Gastrocnemius medialis (tissue), 4 donors: ENCODE measurements around the gene SCUBE3. TPM values are rescaled to one million over a fixed set of nuclear protein-coding genes. Genes with fewer than 3 reads are reported as not detected.

Source experiments
- ATAC-seq, 2 donors: fragments of 150-250 bp; one replicate each; pipeline ENCODE4 v1.9.1; 2016
- DNase-seq, 2 donors: peaks; one replicate each; pipeline ENCODE4 v3.0.0-alpha.2; 2019
- H3K27ac ChIP-seq, 4 donors: fragments of 200-600 bp; sonication (generic); 1 replicate in 1 of 4; 2 replicates in 3 of 4; pipeline ENCODE4 v1.5.1; 2016 to 2018; ENCODE audit warnings: mild to moderate bottlenecking in 2 of 4, moderate library complexity in 1 of 4
- H3K27me3 ChIP-seq, 3 donors: fragments of 200-600 bp; sonication (generic) in 2 of 3; 1 replicate in 1 of 3; 2 replicates in 2 of 3; pipeline versions ENCODE4 v1.5.1 to v1.6.0; 2016 to 2019; ENCODE audit warnings: mild to moderate bottlenecking in 1 of 3, moderate library complexity in 1 of 3
- H3K36me3 ChIP-seq, 2 donors: fragments of 200-600 bp; sonication (generic) in 1 of 2; one replicate each; pipeline ENCODE4 v1.5.1; 2017 to 2018
- H3K4me1 ChIP-seq, 2 donors: fragments of 200-600 bp; sonication (generic) in 1 of 2; one replicate each; pipeline ENCODE4 v1.5.1; 2016 to 2017; ENCODE audit warnings: mild to moderate bottlenecking in 2 of 2
- H3K4me3 ChIP-seq, 4 donors: fragments of 200-600 bp; sonication (generic) in 3 of 4; 1 replicate in 1 of 4; 2 replicates in 3 of 4; pipeline ENCODE4 v1.5.1; 2016 to 2019; ENCODE audit warnings: mild to moderate bottlenecking in 2 of 4
- H3K9me3 ChIP-seq, 3 donors: fragments of 200-600 bp; sonication (generic) in 2 of 3; 1 replicate in 1 of 3; 2 replicates in 2 of 3; pipeline ENCODE4 v1.5.1; 2016 to 2019
- CTCF ChIP-seq, 5 experiments: fragments of 450-650 bp in 3 of 5; fragments of 200-600 bp in 2 of 5; sonication (generic) in 2 of 5; IDR thresholded peaks in 4 of 5; conservative IDR thresholded peaks in 1 of 5; 1 replicate in 4 of 5; 2 replicates in 1 of 5; pipeline ENCODE4 v1.5.1; 2016 to 2019; ENCODE audit warnings: antibody characterized with exemption in 5 of 5, mild to moderate bottlenecking in 3 of 5, moderate library complexity in 3 of 5
- POLR2A ChIP-seq, 2 donors: fragments of 450-650 bp; IDR thresholded peaks; one replicate each; pipeline ENCODE4 v1.6.1; 2017; ENCODE audit warnings: antibody characterized with exemption in 2 of 2, mild to moderate bottlenecking in 2 of 2, moderate library complexity in 2 of 2
- in situ Hi-C, 4 donors: fragments of 200-750 bp; cut with MboI; loops; one replicate each; pipeline versions ENCODE4 v1.15.0 to v1.8.0; 2017; ENCODE audit warnings: low sequenced_read_pairs in 4 of 4
- intact Hi-C: fragments of 100-400 bp; cut with DNase I; formaldehyde crosslinking; loops from one replicate; pipeline ENCODE4 v1.15.1; 2023; ENCODE audit warnings: low total_unique reads
- total RNA-seq, 4 donors: library from RNA; depleted of rRNA; stranded (reverse); fragments of >200 nt; gene quantifications; one replicate each; pipeline versions ENCODE4 v1.1.0 to v1.2.3, GENCODE V29; 2016

Gene SCUBE3
- total RNA-seq, 4 donors from 2014 or later, result 0.05 to 0.07 TPM; not detected in 2

DNA sequence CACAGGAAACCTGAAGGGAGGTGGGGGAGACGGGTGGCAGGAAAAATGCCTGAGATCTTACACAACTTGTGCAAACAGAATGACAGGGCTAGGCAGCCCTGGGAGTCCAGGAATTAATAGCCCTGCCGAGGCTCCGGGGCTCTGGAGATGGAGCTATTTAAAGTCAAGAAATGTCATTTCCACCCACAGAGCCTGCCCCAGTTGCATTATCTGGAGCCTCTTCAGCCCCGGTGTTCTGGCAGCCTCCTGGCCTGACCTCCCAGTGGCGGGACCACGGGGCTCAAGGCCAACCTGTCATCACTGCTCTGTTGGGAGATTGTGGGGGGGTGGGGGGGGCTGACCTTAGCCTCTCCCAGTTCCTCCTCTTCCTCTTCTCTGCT lies 28.5 kb upstream of the SCUBE3 start:
- intact Hi-C loops (no loop called here), in situ Hi-C loops (no loop called here)
- peak in 1 of 2 donors; percentile 17 for DNase-seq
- no peaks in the 10 kb centered on the region for H3K36me3 ChIP-seq
- no peak overlapping the region for H3K27ac ChIP-seq
- H3K27me3 ChIP-seq, result peaks cover 0 to 7% (median 5%) of the 10 kb centered on the region in 3 donors
- H3K9me3 ChIP-seq, result no peaks in the 10 kb centered on the region
- H3K4me1 ChIP-seq, result peaks cover 0 to 11% of the 10 kb centered on the region in 2 donors
- TF ChIP-seq CTCF (IDR thresholded peaks at IDR 0.05 in 4 of 5, conservative IDR thresholded peaks at IDR 0.05 in 1 of 5), result no peak
- no peak overlapping the region for H3K4me3 ChIP-seq
- ATAC-seq, result no peak

DNA sequence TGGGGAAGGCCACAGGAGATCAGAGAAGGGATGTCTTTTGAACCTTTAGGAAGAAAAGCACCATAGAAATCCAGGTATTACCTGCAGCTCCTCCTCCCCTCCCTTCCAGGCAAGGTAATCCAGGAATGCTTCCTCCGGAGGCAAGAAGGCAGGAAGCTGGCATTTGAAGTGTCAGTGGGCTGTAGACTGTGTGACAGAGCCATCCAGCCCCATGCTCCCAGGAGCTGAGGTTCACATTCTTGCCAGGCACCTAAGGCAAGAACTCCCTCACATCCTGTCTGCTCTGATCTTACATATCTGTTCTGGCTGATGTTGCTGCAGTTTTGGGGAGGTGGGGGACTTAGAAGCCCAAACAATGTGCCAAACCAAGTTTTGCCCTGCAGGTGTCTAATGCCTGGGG lies 27.8 kb upstream of the SCUBE3 start:
- TF ChIP-seq CTCF (IDR thresholded peaks at IDR 0.05 in 4 of 5, conservative IDR thresholded peaks at IDR 0.05 in 1 of 5) (no peak), POLR2A (IDR thresholded peaks at IDR 0.05) (no peak)
- Histone ChIP-seq H3K9me3 (no peaks in the 10 kb centered on the region), H3K4me1 (peaks cover 0 to 8% of the 10 kb centered on the region in 2 donors), H3K4me3 (no peak overlapping the region), H3K27ac (no peak overlapping the region), H3K36me3 (no peaks in the 10 kb centered on the region), H3K27me3 (peaks cover 0 to 7% (median 5%) of the 10 kb centered on the region in 3 donors)
- intact Hi-C loops (no loop called here), in situ Hi-C loops (no loop called here)
- DNase-seq (no peak), ATAC-seq (no peak)

DNA sequence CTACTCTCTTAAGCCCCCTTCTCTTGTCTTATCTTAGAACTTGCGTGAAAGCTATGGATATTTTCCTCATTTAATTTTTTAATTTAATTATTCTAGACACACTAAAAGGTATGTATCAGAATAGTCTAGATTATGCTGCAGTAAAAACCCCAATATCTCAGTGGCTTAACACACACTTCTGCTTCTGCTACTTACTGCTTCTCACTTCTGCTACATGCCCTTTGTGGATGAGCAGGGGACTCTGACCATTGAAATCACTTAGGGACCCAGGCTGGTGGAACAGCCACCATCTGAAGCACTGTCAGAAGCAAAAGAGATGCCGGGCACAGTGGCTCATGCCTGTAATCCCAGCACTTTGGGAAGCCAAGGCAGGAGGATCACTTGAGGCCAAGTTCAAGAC lies 27.2 kb upstream of the SCUBE3 start:
- TF ChIP-seq CTCF (IDR thresholded peaks at IDR 0.05 in 4 of 5, conservative IDR thresholded peaks at IDR 0.05 in 1 of 5), result no peak
- no peak for TF ChIP-seq POLR2A (IDR thresholded peaks at IDR 0.05)
- DNase-seq, result no peak
- in situ Hi-C loops, result no loop called here
- intact Hi-C loops, result no loop called here
- Histone ChIP-seq H3K27ac (no peak overlapping the region), H3K4me3 (no peak overlapping the region), H3K36me3 (no peaks in the 10 kb centered on the region), H3K4me1 (peaks cover 0 to 3% of the 10 kb centered on the region in 2 donors), H3K9me3 (no peaks in the 10 kb centered on the region), H3K27me3 (peaks cover 0 to 7% (median 5%) of the 10 kb centered on the region in 3 donors)
- no peak for ATAC-seq

DNA sequence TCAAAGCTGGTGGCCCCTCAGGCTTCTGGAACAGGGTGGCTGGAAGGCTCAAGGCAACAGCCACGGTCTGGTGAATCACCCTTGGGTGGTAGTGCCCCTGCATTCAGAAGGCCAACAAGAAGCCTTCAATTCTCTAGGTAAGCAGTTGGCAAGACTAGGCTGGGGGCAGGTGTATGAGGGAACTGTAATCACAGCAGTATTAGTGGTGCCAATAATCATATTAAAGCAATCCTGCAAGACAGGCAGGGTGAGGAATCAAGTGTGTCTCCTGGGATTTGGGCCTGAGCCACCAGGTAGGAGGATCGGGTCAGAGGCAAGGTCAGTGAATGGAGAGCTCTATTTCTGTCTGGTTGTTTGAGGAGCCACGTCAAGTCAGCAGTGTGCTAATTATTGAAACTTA lies 24.9 kb upstream of the SCUBE3 start:
- no peaks in the 10 kb centered on the region for H3K36me3 ChIP-seq
- H3K4me1 ChIP-seq, result no peaks in the 10 kb centered on the region
- TF ChIP-seq POLR2A (IDR thresholded peaks at IDR 0.05) (no peak), CTCF (IDR thresholded peaks at IDR 0.05 in 4 of 5, conservative IDR thresholded peaks at IDR 0.05 in 1 of 5) (no peak)
- H3K27ac ChIP-seq, result no peak overlapping the region
- H3K9me3 ChIP-seq, result no peaks in the 10 kb centered on the region
- intact Hi-C loops (no loop called here), in situ Hi-C loops (no loop called here)
- no peak overlapping the region for H3K4me3 ChIP-seq
- ATAC-seq (no peak), DNase-seq (no peak)
- H3K27me3 ChIP-seq, result no peaks in the 10 kb centered on the region

GRCh38 chr6:35190306-35190705 lies 23.4 kb upstream of the SCUBE3 start:
- TF ChIP-seq POLR2A (IDR thresholded peaks at IDR 0.05) (no peak), CTCF (IDR thresholded peaks at IDR 0.05 in 4 of 5, conservative IDR thresholded peaks at IDR 0.05 in 1 of 5) (no peak)
- no peak for ATAC-seq
- no peaks in the 10 kb centered on the region for H3K36me3 ChIP-seq
- H3K9me3 ChIP-seq, result no peaks in the 10 kb centered on the region
- H3K27me3 ChIP-seq, result no peaks in the 10 kb centered on the region
- DNase-seq, result no peak
- no peak overlapping the region for H3K27ac ChIP-seq
- intact Hi-C loops (no loop called here), in situ Hi-C loops (no loop called here)
- H3K4me1 ChIP-seq, result no peaks in the 10 kb centered on the region
- H3K4me3 ChIP-seq, result no peak overlapping the region
